Mucosa of rectum (tissue), 2 donors: ENCODE results near the gene PDCD7.

ENCODE experiments used
- H3K27ac ChIP-seq, 2 donors: one replicate each; pipeline ENCODE4 v1.7.0; 2013; ENCODE audit warnings: inconsistent platforms in 2 of 2, low read depth in 2 of 2, low read length in 2 of 2
- H3K27me3 ChIP-seq, 2 donors: one replicate each; pipeline ENCODE4 v1.7.0; 2013; ENCODE audit warnings: low read length in 2 of 2; ENCODE audit not compliant: control insufficient read depth in 2 of 2, insufficient read depth in 2 of 2
- H3K36me3 ChIP-seq, 2 donors: one replicate each; pipeline ENCODE4 v1.7.0; 2013; ENCODE audit warnings: low read length in 2 of 2; ENCODE audit not compliant: control insufficient read depth in 2 of 2, insufficient read depth in 2 of 2
- H3K4me1 ChIP-seq, 2 donors: one replicate each; pipeline ENCODE4 v1.7.0; 2013; ENCODE audit warnings: low read length in 2 of 2, mild to moderate bottlenecking in 1 of 2; ENCODE audit not compliant: control insufficient read depth in 2 of 2, insufficient read depth in 2 of 2
- H3K4me3 ChIP-seq, 2 donors: one replicate each; pipeline ENCODE4 v1.7.0; 2013; ENCODE audit warnings: low read length in 2 of 2
- H3K9ac ChIP-seq, 2 donors: one replicate each; pipeline ENCODE4 v1.7.0; 2013; ENCODE audit warnings: low read length in 2 of 2, low read depth in 1 of 2, mild to moderate bottlenecking in 1 of 2
- H3K9me3 ChIP-seq, 2 donors: one replicate each; pipeline ENCODE4 v1.7.0; 2013; ENCODE audit warnings: low read length in 2 of 2; ENCODE audit not compliant: control insufficient read depth in 2 of 2
- donor health status: healthy.
- donor health status: Normal muscosa, but diverticular disease.

PDCD7 gene

DNA sequence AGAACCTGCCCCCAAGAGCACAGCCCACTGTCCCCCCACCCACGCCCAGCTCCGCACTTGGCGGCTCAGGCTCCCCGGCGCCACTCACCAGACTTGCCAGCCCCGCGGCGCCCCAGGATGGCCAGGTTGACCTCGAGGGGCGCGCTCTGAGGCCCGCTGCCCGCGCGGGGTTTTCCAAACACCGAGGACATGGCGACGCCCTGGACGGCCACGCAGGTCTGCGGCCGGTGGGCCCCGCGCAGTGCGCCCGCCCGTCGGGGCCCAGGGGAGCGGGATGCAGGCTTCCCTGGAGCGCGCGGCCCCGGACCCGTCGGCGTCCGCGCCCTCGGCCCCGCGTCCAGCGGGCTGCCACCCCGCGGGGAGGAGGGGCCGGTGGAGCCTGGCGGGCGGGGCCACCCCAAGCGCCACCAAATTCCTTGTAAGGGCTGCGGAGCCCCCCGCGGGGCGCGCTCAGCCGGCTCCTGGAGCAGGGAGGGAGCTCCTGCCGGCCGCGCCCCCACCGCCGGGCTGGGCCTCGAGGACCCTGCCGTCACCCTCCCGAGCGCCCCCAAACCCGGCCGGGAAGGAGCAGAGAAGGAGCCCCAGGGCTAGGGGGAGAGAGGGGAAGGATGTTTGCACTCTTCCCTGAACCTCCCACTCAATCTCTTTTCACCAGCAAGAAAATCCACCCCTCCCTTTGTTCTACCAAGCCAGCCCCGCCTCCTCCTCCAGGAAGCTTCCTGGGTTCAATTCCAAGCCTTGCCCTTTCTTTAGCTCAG is 65.8 kb downstream of the PDCD7 start, which contains the start of gene RASL12:
Gene RASL12, minus strand, starts transcription at position 347 of the 758 bp plus-strand sequence. Its CDS starts 156 bp downstream, at position 191.
- Histone ChIP-seq H3K4me1 (peaks cover 10 to 11% of the 10 kb centered on the region in 2 donors), H3K27ac (peak within 1 kb of the TSS; percentile 62 to 74), H3K27me3 (peaks cover 10 to 13% of the 10 kb centered on the region in 2 donors), H3K9me3 (no peaks in the 10 kb centered on the region), H3K36me3 (no peaks in the 10 kb centered on the region), H3K4me3 (peak within 1 kb of the TSS; percentile 55 to 69), H3K9ac (peak within 1 kb of the TSS in 1 of 2 donors; percentile 63)
